Measurements from ENCODE around the gene CEP112.

DNA sequence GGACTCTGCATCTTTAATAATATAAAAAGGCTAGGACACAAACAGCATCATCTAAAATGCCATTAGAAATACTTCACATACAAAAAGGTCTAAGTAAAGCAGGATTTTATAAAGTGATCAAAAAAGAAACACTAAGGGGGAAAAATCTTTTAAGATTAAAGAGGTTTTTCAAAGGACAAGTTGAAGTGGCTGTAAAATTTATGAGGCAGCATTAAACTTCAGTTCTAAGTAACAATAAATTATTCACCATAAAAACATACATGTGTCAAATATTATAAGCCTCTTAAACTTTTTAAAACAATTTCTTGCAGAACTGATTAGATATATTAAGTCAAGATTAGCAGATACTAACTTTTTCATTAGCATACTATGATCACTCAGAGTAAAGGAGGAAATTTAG is 20.8 kb downstream of the CEP112 start:
- TF ChIP-seq, protein P1, sequence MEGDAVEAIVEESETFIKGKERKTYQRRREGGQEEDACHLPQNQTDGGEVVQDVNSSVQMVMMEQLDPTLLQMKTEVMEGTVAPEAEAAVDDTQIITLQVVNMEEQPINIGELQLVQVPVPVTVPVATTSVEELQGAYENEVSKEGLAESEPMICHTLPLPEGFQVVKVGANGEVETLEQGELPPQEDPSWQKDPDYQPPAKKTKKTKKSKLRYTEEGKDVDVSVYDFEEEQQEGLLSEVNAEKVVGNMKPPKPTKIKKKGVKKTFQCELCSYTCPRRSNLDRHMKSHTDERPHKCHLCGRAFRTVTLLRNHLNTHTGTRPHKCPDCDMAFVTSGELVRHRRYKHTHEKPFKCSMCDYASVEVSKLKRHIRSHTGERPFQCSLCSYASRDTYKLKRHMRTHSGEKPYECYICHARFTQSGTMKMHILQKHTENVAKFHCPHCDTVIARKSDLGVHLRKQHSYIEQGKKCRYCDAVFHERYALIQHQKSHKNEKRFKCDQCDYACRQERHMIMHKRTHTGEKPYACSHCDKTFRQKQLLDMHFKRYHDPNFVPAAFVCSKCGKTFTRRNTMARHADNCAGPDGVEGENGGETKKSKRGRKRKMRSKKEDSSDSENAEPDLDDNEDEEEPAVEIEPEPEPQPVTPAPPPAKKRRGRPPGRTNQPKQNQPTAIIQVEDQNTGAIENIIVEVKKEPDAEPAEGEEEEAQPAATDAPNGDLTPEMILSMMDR (IDR thresholded peaks at IDR 0.05), result no peak
- no peak for TF ChIP-seq POLR2A (IDR thresholded peaks at IDR 0.05)
